ENCODE results near the gene DPP4.

GRCh38 chr2:162106146-162106551 is 32.1 kb upstream of the DPP4 start:
- TF ChIP-seq PATZ1 (CRISPR knock-in tag; IDR thresholded peaks at IDR 0.05; ENCODE audit: borderline replicate concordance) (no peak), CREB5 (CRISPR knock-in tag; IDR thresholded peaks at IDR 0.05; ENCODE audit: low read depth) (no peak)
